Activated CD4-positive, alpha-beta T cell treated with anti-CD3 and anti-CD28 coated beads, Interleukin-2, amount 50 U/mL, for 16 hours (primary cell): Measurements from ENCODE around the gene ELOVL4.

Experiments
- DNase-seq: peaks from one replicate; pipeline ENCODE4 v3.0.0-alpha.2; 2020

The ELOVL4 gene

GRCh38 chr6:79909517-79909916, 37.8 kb downstream of the ELOVL4 start:
- DNase-seq, result no peak

GRCh38 chr6:79902046-79902445, 45.3 kb downstream of the ELOVL4 start:
- DNase-seq, result no peak

GRCh38 chr6:79898076-79898475, 49.3 kb downstream of the ELOVL4 start:
- DNase-seq, result no peak

GRCh38 chr6:79896075-79896449, 51.3 kb downstream of the ELOVL4 start:
- no peak for DNase-seq

DNA sequence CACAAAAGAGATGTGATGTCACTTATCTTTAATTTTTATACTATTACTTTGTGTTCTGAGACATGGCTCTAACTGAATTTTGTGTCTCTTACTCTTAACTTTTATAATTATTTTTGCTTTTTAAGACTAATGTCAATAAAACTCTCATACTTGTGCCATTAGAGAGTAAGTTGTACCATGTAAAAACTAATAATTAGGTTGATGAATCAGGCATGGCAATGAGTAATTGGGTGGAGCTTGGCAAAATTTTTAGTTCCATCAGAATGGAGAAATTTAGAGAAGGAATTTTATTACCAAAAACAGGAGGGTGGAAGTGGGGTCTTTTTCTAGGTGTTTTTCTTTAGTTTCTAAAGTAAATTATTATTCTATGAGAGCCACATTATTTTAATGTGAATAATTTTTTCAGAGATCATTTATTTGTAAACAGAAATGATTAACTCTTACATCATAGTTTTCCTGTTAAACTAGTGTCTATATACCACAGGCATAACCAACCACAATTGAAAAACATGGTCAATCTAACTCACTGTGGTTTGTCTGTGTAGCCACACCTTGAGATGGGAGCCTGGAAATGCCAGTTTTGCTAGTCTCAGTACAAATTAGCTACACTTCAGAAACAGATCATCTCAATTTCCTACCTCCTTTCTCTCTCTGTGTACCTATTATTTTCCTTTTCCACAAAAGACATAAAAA, 51.8 kb downstream of the ELOVL4 start:
- DNase-seq, result no peak

DNA sequence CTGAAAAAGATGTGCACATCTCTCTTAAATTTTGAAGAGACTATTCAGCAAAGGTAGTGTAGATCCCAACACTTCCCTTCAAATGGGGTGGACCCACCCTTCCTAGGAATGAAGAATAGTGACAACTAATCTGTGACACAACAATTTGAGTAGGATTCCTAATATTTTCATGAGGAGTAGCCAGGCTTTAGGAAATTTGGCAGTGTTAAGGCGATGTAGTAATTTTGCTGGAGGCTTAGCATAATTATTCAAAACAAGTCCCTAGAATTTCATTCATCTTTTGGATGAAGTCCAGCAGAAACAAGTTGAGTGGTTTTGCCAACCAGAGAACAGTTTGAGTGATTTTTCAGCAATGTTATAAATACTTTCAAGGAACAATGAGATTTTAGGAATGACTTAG, 52.4 kb downstream of the ELOVL4 start:
- no peak for DNase-seq

DNA sequence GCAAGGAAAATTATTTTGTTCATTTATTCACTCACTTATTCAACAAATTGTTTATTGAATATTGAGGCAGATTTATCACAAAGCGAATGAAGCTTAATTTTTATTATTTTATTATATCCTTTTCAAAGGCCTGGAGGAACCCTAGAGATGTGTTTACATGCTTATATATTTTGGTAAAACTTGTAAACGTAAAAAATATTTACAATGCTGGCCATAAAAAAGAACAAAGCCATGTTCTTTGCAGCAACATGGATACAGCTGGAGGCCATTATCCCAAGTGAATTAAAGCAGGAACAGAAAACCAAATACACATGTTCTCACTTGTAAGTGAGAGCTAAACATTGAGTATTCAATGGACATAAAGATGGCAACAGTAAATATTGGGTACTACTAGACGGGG, 58.8 kb downstream of the ELOVL4 start:
- DNase-seq, result no peak

GRCh38 chr6:79878142-79878748, 69.1 kb downstream of the ELOVL4 start:
- no peak for DNase-seq

GRCh38 chr6:79874531-79875134, 72.7 kb downstream of the ELOVL4 start:
- no peak for DNase-seq

DNA sequence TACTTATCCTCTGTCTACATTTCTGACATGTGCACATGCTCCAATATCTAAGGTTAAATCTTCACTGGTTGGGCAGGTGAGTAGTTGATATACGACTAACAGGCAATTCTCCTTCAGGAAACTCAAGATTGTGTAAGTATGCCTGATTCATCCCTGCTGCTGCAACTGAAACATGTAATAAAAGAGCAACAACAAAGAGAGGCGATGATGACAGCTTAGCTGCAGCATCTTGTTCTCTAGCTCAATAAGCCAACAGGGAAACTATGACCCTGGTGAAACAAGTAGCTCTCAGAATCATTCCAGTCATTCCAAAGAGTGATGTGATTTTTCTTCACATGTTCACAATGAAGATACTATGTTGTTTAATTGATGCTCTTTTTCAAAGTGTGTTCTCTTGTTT, 74.4 kb downstream of the ELOVL4 start:
- no peak for DNase-seq

- no peak for DNase-seq
These were observed 75.0 kb downstream of the ELOVL4 start for GRCh38 chr6:79872303-79872702.

GRCh38 chr6:79869600-79870084, 77.7 kb downstream of the ELOVL4 start:
- DNase-seq, result peak; percentile 86

DNA sequence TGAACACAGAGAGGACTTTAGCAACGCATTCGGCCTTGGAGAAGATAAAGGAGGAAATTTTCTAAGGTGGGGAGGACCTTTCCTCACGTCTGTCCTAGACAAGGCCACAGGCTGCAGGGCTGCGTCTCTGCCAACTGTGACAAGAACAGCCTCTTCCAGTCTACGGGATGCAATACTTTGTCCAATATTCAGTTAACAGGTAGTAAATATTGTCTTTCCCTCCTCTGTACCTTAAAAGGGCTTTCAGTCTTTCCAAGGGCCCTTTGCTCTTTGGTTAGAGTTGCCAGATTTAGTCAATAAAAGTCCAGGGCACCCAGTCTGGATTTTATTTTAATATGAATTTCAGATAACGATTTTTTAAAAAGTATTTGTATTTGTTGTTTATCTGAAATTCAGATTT, 78.2 kb downstream of the ELOVL4 start:
- DNase-seq, result no peak

GRCh38 chr6:79868098-79868722, 79.1 kb downstream of the ELOVL4 start:
- peak; percentile 48 for DNase-seq
